ENCODE measurements around the gene CSRP2. TPM values are rescaled to one million over a fixed set of nuclear protein-coding genes. Genes with fewer than 3 reads are reported as not detected.

Gene CSRP2
- total RNA-seq, 1 donor from 2014 or later = 52.9 TPM

GRCh38 chr12:76914102-76914859 lies 35.5 kb upstream of the CSRP2 start:
- no peak for DNase-seq (ENCODE audit: low read depth)
- Histone ChIP-seq H3K27me3 (ENCODE audit: control insufficient read depth, insufficient read depth, low read length) (no peaks in the 10 kb centered on the region), H3K36me3 (ENCODE audit: control insufficient read depth, insufficient read depth, low read length) (no peaks in the 10 kb centered on the region), H3K4me3 (ENCODE audit: low read depth, low read length) (no peak overlapping the region)
- no peak for TF ChIP-seq CTCF (IDR thresholded peaks at IDR 0.05; ENCODE audit: insufficient read depth, low read length, poor library complexity, severe bottlenecking)

- H3K4me3 ChIP-seq (ENCODE audit: low read depth, low read length) = no peak overlapping the region
- no peak for DNase-seq (ENCODE audit: low read depth)
- no peaks in the 10 kb centered on the region for H3K27me3 ChIP-seq (ENCODE audit: control insufficient read depth, insufficient read depth, low read length)
- H3K36me3 ChIP-seq (ENCODE audit: control insufficient read depth, insufficient read depth, low read length) = no peaks in the 10 kb centered on the region
- no peak for TF ChIP-seq CTCF (IDR thresholded peaks at IDR 0.05; ENCODE audit: insufficient read depth, low read length, poor library complexity, severe bottlenecking)
Measured at GRCh38 chr12:76909290-76909689, 30.5 kb upstream of the CSRP2 start.

GRCh38 chr12:76908303-76909017 lies 29.6 kb upstream of the CSRP2 start:
- H3K36me3 ChIP-seq (ENCODE audit: control insufficient read depth, insufficient read depth, low read length) = no peaks in the 10 kb centered on the region

GRCh38 chr12:76901628-76902380 lies 23.0 kb upstream of the CSRP2 start:
- DNase-seq (ENCODE audit: low read depth) = no peak
- no peaks in the 10 kb centered on the region for H3K36me3 ChIP-seq (ENCODE audit: control insufficient read depth, insufficient read depth, low read length)
- H3K27me3 ChIP-seq (ENCODE audit: control insufficient read depth, insufficient read depth, low read length) = no peaks in the 10 kb centered on the region
- no peak overlapping the region for H3K4me3 ChIP-seq (ENCODE audit: low read depth, low read length)
- no peak for TF ChIP-seq CTCF (IDR thresholded peaks at IDR 0.05; ENCODE audit: insufficient read depth, low read length, poor library complexity, severe bottlenecking)

More at GRCh38 chr12:76908303-76909017, 29.6 kb upstream of the CSRP2 start:
- no peak overlapping the region for H3K4me3 ChIP-seq (ENCODE audit: low read depth, low read length)
- no peak for DNase-seq (ENCODE audit: low read depth)
- TF ChIP-seq CTCF (IDR thresholded peaks at IDR 0.05; ENCODE audit: insufficient read depth, low read length, poor library complexity, severe bottlenecking) = no peak
- no peaks in the 10 kb centered on the region for H3K27me3 ChIP-seq (ENCODE audit: control insufficient read depth, insufficient read depth, low read length)

GRCh38 chr12:76899522-76899921 lies 20.7 kb upstream of the CSRP2 start:
- H3K36me3 ChIP-seq (ENCODE audit: control insufficient read depth, insufficient read depth, low read length) = no peaks in the 10 kb centered on the region
- no peak overlapping the region for H3K4me3 ChIP-seq (ENCODE audit: low read depth, low read length)
- DNase-seq (ENCODE audit: low read depth) = no peak
- no peaks in the 10 kb centered on the region for H3K27me3 ChIP-seq (ENCODE audit: control insufficient read depth, insufficient read depth, low read length)
- TF ChIP-seq CTCF (IDR thresholded peaks at IDR 0.05; ENCODE audit: insufficient read depth, low read length, poor library complexity, severe bottlenecking) = no peak

Measured in kidney epithelial cell (primary cell).